NB4 (cell line): ENCODE measurements around the gene MAP2K7.
"Not testable (repeated sequence)": the region's sequence is repeated elsewhere in the genome, so short reads cannot be mapped to it uniquely, and the experiment has no call there.

Source experiments
- CTCF ChIP-seq: IDR thresholded peaks from one replicate; pipeline ENCODE4 v1.5.1; 2012; ENCODE audit warnings: low read depth, low read length
- MYC ChIP-seq: IDR thresholded peaks from 2 replicates; pipeline ENCODE4 v1.6.1; 2011; ENCODE audit warnings: low read depth, low read length
- POLR2A ChIP-seq: IDR thresholded peaks from 2 replicates; pipeline ENCODE4 v1.6.1; 2011; ENCODE audit warnings: mild to moderate bottlenecking; ENCODE audit not compliant: insufficient read length; ENCODE audit errors: extremely low read depth
- TF ChIP-seq, protein P1 (sequence below): IDR thresholded peaks from 2 replicates; pipeline ENCODE4 v1.6.1; 2011; ENCODE audit warnings: low read depth, low read length

DNA sequence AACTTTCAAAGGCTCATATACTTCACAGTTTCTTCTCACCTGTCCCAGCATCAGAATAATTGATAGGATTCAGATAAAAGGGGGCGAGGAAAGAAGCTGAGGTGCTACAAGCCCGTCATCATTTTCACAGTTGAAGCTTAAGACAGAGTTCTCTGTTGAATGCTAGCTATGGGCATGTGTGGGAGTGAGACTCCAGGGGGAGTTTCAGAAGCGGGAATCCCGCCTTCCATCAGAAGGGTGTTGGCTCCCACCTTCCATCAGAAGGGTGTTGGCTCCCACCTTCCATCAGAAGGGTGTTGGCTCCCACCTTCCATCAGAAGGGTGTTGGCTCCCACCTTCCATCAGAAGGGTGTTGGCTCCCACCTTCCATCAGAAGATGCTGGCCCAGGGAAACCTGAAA lies 57.4 kb downstream of the MAP2K7 start:
- not testable (repeated sequence) for TF ChIP-seq POLR2A, CTCF, MYC
- TF ChIP-seq, protein P1, sequence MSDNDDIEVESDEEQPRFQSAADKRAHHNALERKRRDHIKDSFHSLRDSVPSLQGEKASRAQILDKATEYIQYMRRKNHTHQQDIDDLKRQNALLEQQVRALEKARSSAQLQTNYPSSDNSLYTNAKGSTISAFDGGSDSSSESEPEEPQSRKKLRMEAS, result not testable (repeated sequence)
